HG03575 (cell line): Measurements from ENCODE around the gene GPSM3.
"Not testable (repeated sequence)": the region's sequence is repeated elsewhere in the genome, so short reads cannot be mapped to it uniquely, and the experiment has no call there.

ENCODE experiments used
- ATAC-seq: cut with Tn5 transposase; IDR thresholded peaks from one replicate; pipeline ENCODE4 v1.9.1; 2021; ENCODE audit not compliant: unreplicated experiment, insufficient number of reproducible peaks, low FRiP score; ENCODE audit errors: extremely low read depth

The GPSM3 gene

DNA sequence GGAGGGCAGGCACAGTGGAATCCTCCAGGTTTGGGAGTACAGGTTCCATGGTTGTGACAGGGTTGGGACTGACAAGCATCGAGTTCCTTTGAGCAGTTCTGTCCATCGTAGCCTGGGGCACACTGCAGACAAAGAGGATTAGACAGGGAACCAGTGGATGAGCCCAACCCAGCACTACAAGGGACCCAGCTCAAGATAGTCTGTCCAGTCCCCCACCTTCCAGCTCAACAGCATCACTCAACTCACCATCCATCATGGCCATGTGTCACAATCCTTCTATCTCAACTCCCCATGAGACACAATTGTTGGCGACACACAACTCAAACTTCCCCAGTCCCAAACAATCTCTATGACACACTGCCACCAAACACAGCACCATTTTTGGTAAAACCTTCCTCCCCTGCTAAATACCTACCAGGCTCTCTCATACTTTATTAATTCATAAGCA, 11.8 kb upstream of the GPSM3 start:
- ATAC-seq: no peak

DNA sequence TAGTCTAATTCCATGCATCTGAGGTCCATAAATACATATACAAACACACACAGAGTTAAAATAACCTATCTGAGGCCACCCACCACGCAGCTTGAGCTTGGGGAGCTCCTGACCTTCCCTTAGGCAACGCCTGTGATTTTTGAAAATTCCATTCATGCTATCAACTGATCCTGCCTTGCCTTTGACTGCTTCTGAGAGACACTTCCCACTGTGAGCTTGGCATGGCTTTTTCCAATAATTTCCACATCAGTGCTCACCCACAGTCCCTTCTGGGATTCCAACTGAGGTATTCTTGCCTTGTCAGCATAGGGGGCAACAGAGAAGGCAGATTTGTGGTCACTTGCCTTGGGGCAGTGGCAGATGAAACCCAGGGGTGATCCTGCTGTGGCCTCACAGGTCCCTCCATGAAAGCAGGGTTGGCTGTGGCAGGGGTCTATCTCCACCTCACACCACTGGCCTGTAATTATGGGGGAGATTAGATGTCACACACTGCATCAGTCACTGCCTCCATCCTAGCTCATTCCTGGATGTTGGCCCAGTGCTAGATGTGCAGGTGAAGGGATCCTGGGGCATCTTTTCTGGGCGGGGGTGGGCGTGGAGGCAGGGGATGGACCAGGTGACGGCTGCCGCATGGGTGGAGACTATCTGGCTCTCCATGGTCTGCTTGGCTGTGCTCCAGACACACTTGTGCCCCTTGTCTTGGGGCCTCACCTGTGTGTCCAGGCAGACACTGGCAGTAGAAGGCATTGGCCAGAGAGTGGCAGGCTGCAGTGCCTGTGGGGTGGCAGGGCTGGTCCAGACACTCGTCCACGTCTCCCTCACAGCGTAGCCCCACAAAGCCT, 11.2 kb upstream of the GPSM3 start:
- no peak for ATAC-seq

DNA sequence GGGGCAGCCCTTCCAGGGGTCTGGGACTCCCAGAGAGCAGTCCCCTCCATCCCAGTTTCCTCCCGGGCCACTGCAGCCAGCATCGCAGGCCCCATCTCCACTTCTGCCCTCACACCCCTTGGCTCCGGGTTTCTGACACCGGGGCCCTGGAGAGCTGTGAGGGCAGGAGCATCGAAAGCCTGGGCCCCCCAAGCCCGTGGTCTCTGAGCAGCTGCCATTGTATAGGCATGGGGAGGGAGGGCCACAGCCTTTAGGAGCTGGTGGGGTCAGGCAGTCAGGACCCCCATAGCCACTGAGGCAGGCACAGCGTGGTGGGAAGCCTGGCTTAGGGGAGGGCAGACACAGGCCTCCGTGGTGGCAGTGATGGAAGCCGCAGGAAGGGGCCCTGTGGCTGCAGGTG, 9.7 kb upstream of the GPSM3 start:
- ATAC-seq: no peak

DNA sequence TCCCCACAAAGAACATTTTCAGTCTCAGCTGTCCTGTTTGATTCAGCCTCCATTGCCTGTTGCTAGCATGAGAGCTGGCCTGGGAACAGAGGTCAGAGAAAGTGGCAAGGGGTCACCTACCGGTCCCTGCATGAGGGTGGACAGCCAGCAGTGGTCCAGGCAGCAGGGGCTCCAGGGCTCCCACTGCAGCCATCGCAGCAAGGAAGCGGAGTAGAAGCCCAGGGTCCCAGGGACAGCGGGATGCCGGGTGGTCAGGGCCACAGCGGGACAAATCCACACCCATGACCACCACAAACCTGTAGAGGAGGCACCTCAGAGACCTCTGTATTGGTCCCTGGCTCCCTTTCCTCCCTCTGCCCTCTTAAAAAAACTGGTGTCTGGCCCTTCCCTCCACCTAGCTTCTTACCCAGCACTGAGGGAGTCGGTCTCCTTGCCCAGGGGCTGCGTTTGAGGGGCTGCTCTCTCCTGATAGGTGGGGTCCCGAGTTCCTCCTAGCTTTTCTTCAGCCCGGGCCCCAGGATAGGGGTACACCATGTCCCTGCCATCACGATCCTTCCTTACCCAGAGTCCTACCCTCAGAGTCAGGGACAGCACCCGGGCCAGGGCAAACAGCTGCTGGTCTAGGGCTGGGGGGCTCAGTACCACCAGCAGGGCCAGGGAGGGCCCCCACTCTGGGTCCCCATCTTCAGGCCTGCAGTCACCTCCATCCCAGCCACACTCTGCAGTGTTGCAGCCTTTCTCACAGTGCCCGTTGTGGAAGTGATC, 8.4 kb upstream of the GPSM3 start:
- ATAC-seq: no peak

DNA sequence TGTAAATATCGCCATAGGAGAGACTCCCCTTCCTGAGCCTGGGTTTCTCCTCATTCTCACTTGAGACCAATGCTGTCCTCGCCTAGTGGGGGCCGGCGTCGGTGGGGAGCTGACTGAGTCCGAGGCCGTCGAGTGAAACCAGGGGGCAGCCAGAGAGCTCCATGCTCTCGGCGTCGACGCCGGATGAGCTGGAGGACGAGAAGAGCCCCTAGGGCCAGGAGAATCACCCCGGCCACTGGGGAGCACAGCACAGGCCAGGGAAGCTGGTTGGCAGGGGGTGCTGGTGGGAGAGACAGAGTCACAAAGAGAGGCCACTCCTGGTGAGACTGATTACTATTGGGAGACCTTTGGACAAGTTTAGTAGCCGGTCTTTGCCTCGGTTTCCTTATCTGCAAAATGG, 6.4 kb upstream of the GPSM3 start:
- no peak for ATAC-seq

DNA sequence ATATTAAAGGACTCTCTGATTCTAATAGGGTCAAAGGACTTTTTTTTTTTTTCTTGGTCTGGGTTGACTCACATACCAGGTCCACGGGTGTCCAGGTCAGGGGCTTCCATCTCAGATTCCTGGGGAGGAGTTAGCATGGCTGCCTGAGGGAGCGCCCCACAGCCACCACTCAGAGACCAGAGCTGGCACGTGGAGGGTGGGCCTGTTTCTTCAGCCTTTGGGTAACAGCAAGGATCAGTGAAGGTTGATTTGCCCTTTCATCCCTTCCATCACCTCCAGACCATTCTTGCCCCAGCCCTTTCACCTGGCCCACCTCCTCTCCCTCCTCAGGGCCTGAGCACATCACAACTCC, 5.9 kb upstream of the GPSM3 start:
- ATAC-seq: no peak

DNA sequence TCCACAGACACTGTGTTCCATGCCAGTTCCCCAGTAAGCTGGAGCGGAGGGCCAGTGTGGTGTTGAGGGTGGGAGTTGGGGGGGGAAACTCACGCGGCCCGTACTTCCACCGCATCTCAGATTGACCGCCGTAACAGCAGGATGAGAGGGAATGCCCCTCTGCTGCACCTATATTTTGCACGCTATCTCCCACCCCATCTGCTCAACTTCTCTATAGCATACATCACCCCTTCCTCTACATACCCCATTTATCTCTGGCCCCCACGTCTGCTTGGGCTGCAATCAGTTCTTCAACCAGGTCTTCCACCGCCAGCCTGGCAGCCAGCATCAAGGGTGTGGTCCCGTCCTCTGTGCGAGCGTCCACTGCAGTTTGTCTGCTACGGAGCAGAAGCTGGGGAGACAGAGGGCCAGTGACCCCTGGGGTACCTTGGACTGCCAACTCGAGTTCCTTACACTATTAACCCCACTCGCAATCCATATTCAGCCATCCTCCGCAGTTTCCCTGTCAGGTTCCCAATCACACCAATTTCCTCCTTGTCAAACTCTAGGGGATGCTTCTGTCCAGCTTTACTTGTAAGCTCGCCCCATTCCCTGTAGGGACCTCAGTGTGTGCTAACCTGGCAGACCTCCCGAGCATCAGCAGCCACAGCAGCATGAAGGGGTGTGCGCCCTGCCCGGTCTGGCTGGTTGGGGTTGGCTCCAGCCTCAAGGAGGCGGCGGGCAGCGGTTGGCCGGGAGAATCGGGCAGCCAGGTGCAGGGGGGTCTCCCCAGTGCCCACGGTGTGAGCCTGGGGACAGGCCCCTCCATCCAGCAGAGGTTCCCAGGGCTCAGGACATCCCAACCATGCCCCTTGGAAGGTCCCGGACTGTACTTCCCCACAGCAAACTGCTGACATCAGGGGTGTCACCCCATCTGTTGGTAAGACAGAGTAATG, 4.5 kb upstream of the GPSM3 start:
- no peak for ATAC-seq

DNA sequence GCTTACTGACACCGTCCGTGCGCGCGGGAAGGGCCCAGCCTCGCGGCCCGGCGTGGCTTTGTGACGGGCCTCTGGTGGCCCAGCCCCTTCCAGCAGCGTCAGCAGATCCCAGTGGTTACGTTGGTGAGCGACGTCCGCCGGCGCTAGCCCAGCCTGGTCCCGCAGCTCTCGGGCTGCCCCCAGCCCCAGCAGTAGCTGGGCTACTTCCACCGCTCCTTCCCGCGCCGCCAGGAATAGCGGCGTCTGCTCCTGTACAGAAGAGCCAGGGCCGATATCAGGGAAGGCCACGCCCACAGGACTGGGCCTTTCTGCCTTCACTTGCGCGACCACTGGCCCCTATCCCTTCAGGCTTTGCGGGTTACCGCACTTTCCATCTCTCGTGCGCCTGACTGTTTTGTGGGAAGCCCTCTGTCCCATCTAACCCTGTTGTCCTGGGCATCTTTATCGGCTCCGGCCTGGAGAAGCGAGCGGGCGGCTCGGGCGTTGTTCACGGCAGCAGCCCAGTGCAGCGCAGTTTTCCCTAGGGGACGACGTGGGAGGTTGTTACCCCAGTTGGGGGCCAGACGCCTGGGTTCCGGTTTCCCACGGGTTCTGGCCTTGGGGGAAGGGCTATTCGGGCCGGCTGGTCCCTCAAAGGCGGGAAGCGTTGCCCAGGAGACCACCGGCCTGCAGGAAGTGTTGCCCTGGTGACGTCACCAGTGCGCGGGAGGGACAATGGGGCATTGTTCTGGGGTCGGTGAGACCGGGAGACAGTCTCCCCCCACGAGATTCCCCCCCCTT, 3.6 kb upstream of the GPSM3 start:
- peak; percentile 31 for ATAC-seq

DNA sequence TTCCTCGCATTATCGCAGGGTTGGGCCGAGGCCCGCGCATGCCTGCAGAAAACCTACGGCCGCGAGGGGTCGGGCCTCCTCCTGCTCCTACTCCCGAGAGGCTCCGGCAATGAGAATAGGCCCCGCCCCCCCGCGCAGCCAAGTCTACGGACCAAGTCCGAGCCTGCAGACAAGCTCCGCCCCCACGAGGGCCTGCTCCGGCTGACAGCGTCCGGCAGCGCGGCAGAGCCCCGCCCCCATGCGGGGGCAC, 3.1 kb upstream of the GPSM3 start:
- no peak for ATAC-seq

DNA sequence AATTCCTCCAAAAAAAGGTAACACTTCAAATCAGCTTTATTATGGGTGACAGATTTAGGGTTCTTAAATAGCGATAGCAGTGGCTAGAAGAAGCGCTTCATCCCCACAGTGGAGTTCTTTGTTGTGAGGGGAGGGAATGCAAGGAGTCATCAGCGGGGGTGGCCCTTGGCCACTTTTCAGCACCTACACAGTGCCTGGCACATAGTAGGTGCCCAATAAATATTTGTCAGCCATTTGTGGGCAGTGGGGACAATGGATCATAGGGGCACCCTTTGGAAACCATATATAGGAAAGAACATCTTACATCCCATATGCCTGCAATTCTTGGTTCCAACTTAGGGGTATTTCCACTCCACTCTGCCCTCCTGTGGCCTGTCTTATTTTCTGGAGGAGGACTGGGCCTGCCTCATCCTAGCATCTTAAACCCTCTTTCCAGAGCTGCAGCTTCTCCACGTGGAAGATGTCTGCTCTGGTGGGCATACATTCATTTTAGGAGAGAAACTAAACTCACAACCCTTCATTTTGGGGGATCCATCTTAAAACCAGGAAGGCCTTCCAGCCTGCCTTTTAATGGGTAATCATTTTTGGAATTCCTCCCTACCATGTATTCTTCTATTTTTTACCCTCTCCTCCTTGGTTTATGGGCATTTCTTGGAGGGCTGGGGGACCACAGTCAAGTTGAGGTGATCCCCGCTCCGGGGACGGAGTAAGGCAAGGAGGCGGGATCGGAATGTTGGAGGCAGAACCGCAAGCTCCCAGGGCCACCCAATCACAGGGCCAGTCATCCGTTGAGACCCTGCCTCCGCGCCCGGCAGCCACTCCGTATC, 2.6 kb upstream of the GPSM3 start:
- peak; percentile 41 for ATAC-seq

DNA sequence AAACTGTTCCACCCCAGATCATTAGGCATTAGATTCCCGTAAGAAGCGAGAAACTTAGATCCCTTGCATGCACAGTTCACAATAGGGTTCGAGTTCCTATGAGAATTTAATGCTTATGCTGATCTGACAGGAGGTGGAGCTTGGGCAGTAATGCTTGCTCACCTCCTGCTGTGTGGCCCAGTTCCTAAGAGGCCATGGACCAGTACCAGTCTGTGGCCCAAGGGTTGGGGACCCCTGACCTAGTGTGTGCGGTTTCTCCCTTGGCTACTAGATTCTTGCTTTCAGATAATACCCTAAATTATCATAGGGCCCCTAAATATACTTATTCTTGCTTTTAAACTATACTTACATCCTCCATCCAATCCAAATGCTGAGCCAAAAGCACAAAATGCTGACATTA, 1.9 kb upstream of the GPSM3 start:
- ATAC-seq: no peak

DNA sequence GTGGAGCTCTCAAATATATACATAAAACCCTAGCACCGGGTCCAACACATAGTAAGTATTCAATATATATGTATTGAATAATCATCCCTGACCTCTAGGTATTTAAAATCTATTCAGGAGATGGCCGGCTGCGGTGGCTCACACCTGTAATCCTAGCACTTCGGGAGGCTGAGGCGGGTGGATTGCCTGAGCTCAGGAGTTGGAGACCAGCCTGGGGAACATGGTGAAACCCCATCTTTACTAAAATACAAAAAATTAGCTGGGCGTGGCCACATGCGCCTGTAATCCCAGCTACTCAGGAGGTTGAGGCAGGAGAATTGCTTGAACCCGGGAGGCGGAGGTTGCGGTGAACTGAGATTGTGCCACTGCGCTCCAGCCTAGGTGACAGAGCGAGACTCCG, 653 bp upstream of the GPSM3 start:
- ATAC-seq: not testable (repeated sequence)

DNA sequence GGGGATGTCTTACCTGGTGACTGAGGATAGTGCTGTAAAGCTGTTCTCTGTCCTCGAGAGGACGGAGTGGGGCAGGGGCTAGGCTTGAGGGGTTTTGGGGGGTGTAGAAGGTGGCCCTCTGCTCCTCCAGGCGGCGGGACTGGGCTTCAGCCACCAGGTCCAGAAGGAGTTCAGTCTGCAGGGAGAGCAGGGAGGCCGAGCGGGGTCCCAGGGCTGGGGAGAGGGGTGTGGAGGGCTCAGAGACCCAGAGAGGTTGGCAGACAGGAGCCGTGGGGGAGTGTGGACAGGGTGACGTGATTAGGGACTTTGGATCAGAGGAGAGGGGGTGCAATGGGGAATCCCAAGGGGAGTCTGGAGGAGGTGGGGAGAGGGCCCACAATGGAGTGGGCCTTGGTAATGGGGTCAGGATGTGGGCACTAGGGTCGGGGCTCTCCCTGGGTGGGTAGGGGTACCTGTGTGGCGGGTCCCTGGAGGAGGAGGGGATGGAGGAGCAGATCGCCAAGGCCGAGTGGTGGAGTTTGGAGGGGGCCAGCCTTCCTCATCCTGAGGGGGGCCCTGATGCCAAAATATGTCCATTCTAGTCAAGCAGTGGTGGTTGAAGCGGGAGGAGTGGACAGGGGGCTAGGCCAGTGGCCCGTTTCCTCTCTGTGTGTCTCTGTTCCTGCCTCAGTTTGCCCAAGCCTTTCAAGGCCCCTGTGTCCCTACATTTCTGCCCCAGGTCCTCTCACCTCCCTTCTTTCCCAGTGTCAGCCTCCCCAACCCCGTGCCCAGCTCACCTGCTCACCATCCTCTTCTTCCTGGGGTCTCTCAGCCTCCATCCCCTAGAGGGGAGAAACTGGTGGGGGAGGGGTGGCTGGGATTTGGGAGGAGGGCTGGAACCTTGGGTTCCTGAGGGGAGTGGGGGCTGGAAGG, 491 bp downstream of the GPSM3 start:
- no peak for ATAC-seq

DNA sequence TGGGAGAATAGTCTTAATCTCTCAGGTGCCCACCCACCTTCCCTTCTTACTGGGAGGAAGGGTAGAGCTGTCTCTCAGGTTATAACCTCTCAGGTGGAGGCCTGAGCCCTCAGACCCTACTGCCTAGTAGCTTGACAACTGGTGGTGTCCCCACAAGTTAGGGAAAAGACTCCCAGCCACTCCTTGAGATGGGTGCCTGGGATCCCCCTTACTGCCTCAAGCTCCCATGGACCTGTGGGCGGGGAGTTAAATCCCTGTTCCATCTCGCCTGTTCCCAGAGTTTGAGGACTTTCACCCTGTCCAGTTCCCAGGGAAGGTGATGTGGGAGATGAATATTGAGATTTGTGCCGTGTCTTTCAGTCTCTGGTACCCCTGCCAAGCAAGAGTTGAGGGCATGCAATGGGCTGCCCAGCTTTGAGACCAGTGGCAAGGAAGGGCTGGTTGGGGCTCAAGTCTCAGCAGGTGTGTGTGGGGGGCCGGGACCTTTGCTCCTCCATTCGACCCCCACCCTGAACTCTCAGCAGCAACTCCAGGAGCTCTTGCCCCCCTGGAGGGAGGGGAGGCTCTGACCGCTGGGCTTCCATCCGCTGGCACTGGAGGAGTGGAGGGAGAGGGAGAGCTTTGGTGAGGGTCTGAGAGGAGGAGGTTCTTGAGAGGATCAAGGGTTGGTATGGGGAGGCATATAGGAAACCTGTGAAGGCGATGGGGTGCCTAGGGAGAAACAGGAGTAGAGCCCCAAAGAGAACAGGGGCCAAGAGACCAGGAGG, 1.3 kb downstream of the GPSM3 start:
- ATAC-seq: no peak

DNA sequence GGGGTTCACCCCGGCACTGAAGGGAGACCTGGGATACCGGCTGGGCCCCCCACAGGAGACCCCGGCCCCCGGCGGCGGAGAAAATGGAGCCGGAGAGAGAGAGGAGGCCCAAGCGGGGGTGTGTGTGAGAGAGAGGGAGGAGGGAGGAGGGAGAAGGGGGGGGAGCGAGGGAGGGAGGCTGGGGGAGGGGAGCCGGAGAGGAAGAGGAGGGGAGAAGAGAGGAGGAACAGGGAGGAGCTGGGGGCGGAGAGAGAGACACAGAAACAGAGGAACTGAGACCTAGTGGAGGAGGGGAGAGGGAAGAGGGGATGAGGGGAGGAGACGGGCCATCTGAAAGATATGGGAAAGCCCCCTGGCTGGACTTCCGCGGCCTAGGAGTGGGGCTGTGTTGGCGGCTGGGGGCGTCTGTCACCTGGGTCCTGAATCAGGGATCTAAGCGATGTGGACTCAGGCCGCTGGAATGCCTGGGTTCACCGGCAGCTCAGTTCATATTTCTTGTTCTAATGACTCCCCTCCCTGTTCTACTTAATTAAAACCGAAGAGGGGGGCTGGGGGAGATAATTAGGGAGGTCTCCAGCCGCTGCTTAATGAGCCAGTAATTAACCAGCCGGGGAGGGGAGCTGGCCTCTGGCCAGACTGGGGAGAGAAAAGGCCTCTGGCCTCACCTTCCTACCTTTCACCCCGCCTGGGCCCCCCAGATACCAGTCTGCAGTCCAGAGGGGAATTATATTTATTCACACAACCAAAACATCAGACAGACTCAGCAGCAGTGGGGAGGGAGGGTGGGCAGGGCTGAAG, 2.2 kb downstream of the GPSM3 start, which contains the start of gene PBX2:
Gene PBX2, minus strand, starts transcription at position 149 of the 798 bp plus-strand sequence. CDS start 287 bp downstream, outside the sequence.
- ATAC-seq: no peak

DNA sequence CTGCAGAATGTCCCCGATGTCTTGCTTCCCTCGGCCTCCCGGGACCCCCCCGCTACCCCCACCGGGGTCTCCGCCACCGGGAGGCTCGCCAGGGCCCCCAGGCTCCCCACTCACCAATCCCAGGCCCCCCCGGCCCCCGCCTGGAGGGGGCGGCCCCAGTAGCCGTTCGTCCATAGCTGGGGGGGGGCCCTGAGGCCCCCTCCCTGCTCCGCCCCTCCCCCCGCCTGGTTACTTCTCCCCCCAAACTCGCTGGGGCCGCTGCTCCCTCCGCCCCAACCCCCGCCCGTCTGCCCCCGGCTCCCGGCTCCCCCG, 2.7 kb downstream of the GPSM3 start:
- no peak for ATAC-seq
